Fibroblast of pulmonary artery (primary cell): ENCODE results near the gene TMEM115.

Source experiments
- DNase-seq: peaks from one replicate; pipeline ENCODE4 v3.0.0-alpha.2; 2010; ENCODE audit warnings: low read depth
- H3K4me3 ChIP-seq: replicated peaks from 2 replicates; pipeline ENCODE4 v1.5.1; 2011; ENCODE audit warnings: low read depth, mild to moderate bottlenecking, control low read depth, low read length, moderate library complexity
- TF ChIP-seq, protein P1 (sequence below): IDR thresholded peaks from 2 replicates; pipeline ENCODE4 v1.5.1; 2011; ENCODE audit warnings: mild to moderate bottlenecking, control low read depth, low read length, inconsistent platforms; ENCODE audit errors: missing control alignments

Gene TMEM115

GRCh38 chr3:50339485-50340146 is 19.7 kb downstream of the TMEM115 start:
- peak; percentile 41 for DNase-seq
- TF ChIP-seq, protein P1, sequence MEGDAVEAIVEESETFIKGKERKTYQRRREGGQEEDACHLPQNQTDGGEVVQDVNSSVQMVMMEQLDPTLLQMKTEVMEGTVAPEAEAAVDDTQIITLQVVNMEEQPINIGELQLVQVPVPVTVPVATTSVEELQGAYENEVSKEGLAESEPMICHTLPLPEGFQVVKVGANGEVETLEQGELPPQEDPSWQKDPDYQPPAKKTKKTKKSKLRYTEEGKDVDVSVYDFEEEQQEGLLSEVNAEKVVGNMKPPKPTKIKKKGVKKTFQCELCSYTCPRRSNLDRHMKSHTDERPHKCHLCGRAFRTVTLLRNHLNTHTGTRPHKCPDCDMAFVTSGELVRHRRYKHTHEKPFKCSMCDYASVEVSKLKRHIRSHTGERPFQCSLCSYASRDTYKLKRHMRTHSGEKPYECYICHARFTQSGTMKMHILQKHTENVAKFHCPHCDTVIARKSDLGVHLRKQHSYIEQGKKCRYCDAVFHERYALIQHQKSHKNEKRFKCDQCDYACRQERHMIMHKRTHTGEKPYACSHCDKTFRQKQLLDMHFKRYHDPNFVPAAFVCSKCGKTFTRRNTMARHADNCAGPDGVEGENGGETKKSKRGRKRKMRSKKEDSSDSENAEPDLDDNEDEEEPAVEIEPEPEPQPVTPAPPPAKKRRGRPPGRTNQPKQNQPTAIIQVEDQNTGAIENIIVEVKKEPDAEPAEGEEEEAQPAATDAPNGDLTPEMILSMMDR: no peak
- H3K4me3 ChIP-seq: peak overlapping the region; percentile 43

GRCh38 chr3:50338965-50339364 is 20.4 kb downstream of the TMEM115 start:
- no peak for DNase-seq
- TF ChIP-seq, protein P1: no peak
- no peak overlapping the region for H3K4me3 ChIP-seq

DNA sequence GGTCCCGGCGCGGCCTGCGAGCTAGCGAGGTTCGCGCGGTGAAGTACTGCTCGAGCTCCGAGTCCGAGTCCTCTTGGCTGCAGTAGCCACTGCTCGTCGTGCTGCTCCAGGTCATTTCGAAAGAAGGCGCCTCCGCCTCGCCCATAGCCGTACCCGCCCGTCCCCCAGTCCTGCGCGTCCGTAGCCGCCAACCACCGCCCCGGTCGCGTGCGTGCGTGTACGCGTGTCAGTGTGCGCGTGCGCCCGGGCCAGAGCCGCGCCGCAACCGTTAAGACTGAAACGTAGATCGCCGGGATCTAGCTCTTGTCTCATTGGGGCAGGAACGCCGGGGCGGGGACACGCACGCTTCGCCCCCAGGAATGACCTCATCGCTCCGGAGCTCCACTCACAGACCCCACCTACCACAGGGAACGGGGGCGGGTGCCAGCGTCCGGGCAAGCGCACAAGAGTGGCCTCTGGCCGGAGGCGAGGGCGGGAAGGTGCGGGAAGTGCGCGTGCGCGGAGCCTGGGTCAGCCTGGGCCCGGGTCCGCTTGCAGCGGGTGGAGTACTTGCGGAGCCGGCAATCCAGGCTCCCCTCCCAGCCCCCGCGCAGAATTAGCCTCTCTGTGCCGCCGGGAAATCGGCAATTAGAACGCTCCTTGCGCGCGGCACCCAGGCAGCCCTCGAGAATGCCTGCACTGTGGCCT is 22.0 kb downstream of the TMEM115 start:
- peak; percentile 100 for DNase-seq
- TF ChIP-seq, protein P1: no peak
- peak overlapping the region; percentile 94 for H3K4me3 ChIP-seq

GRCh38 chr3:50336452-50337174 is 22.7 kb downstream of the TMEM115 start:
- TF ChIP-seq, protein P1: no peak
- peak overlapping the region; percentile 94 for H3K4me3 ChIP-seq
- DNase-seq: no peak

DNA sequence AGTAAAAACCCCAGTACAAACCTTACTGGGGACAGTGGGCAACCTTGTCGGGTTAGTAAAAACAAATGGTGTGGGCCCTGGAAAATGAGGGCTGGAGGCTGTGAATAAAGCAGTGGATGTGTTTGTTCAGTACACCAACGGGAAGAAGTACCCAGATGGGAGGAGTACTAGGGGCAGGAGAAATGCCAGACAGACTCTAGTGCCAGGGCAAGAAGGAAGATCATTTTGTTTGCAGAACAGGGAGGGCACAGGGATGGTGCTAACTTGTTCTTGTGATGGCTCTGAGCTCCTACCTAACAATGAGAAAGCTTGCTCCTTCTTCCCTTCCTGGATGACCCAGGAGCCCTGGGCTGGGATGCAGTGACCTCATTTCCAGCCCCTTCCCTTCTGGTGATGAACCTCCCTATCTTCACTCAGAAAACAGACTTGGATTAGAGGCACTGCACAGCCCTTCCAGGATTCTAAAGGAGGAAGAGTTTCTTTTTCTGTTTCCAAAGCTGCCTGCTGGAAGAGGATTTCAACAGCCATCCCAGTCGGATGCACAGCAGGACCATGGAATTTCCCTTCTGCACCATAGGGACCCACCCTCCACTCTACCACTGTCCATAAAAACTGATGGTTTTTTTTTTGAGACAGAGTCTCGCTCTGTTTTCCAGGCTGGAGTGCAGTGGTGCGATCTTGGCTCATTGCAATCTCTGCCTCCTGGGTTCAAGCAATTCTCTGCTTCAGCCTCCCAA is 24.8 kb downstream of the TMEM115 start:
- no peak for DNase-seq
- peak overlapping the region; percentile 10 for H3K4me3 ChIP-seq

GRCh38 chr3:50333744-50334328 is 25.5 kb downstream of the TMEM115 start:
- no peak overlapping the region for H3K4me3 ChIP-seq
- DNase-seq: peak; percentile 94
- TF ChIP-seq, protein P1: no peak

More for the DNA sequence above, 24.8 kb downstream of the TMEM115 start:
- TF ChIP-seq, protein P1: no peak
